Activated CD8-positive, alpha-beta memory T cell treated with anti-CD3 and anti-CD28 coated beads, Interleukin-2, amount 10 ng/mL, durations not matched to agents 7 days and 5 days (primary cell): ENCODE data around the gene TMEM272. TPM values are rescaled to one million over a fixed set of nuclear protein-coding genes. Genes with fewer than 3 reads are reported as not detected.

Experiments used
- ATAC-seq: fragments of 150-1000 bp; cut with Tn5 transposase; one replicate; pipeline ENCODE4 v1.10.0; 2021; ENCODE audit warnings: moderate library complexity
- CTCF ChIA-PET: fragments of 350-600 bp; sonication (Branson Sonifier 250); formaldehyde crosslinking; loops from one replicate; lab custom pipeline; 2021; ENCODE audit warnings: antibody characterized with exemption; lab: Charles Lee
- DNase-seq: peaks from one replicate; pipeline ENCODE4 v3.0.0-alpha.2; 2020
- H3K27ac Mint-ChIP-seq: one replicate; pipeline ENCODE4 v1.8.0; 2021; ENCODE audit warnings: mild to moderate bottlenecking, mixed read lengths
- H3K27me3 Mint-ChIP-seq: one replicate; pipeline ENCODE4 v1.8.0; 2021; ENCODE audit warnings: mixed read lengths
- H3K36me3 Mint-ChIP-seq: one replicate; pipeline ENCODE4 v1.8.0; 2021; ENCODE audit warnings: mild to moderate bottlenecking, mixed read lengths
- H3K4me1 Mint-ChIP-seq: one replicate; pipeline ENCODE4 v1.8.0; 2021; ENCODE audit warnings: mixed read lengths
- H3K4me3 Mint-ChIP-seq: one replicate; pipeline ENCODE4 v1.8.0; 2021; ENCODE audit warnings: mild to moderate bottlenecking, moderate library complexity, mixed read lengths
- H3K9me3 Mint-ChIP-seq: one replicate; pipeline ENCODE4 v1.8.0; 2022; ENCODE audit warnings: low read depth, mixed read lengths
- total RNA-seq, 2 experiments: library from RNA; stranded (reverse); gene quantifications; one replicate each; pipeline ENCODE4 v1.2.3, GENCODE V29; 2021

TMEM272 gene
- total RNA-seq, 2 experiments from 2014 or later: 0.09 TPM

- no peak overlapping the region for H3K4me3 Mint-ChIP-seq
- no peak for ATAC-seq
- no peak for DNase-seq
- H3K27ac Mint-ChIP-seq: no peak overlapping the region
- CTCF ChIA-PET: interaction anchor here (0.7 kb wide), 1 partner anchor 107 kb away, joined by 3 read pairs; no protein-coding TSS in a partner anchor
- peaks cover 9% of the 10 kb centered on the region for H3K27me3 Mint-ChIP-seq
- no peaks in the 10 kb centered on the region for H3K4me1 Mint-ChIP-seq
- no peaks in the 10 kb centered on the region for H3K36me3 Mint-ChIP-seq
- H3K9me3 Mint-ChIP-seq: no peaks in the 10 kb centered on the region
Observed at GRCh38 chr13:51869916-51870315, 24.9 kb upstream of the TMEM272 start.

DNA sequence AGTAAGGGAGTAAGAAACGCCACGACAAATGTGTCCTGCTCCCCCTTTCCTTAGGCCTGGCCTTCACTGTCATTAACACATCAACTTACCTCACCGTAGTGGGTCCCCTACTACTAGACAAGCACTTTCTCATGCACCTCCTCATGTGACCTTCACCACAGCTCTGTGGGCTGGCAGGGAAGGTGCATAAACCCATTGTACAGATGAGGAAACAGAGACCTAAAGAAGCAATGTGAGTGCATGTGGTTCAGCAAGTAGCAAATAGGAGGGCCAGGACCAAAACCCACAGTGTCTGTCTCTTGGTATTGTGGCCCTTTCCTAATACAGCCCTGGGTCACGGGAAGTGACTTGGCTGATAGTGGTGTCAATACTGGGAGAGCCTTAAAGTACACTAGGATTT lies 22.1 kb upstream of the TMEM272 start:
- CTCF ChIA-PET: interaction anchor here (1.2 kb wide), 1 partner anchor 21 kb away, joined by 3 read pairs; no protein-coding TSS in a partner anchor
- no peaks in the 10 kb centered on the region for H3K9me3 Mint-ChIP-seq

DNA sequence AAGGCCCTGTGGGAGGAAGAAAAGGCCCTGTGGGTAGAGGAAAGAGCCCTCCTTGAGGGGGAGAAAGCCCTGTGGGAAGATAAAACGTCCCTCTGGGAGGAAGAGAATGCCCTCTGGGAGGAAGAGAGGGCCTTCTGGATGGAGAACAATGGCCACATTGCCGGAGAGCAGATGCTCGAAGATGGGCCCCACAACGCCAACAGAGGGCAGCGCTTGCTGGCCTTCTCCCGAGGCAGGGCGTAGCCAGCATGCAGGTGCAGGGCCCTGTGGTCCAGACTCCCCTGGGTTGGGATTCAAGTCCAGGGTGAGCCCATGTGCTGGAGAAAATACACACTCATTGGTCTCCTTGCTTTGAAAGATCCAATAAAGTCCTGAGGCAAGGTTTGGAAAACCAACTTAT lies 20.9 kb upstream of the TMEM272 start:
- H3K4me3 Mint-ChIP-seq: no peak overlapping the region
- H3K36me3 Mint-ChIP-seq: no peaks in the 10 kb centered on the region
- peaks cover 21% of the 10 kb centered on the region for H3K4me1 Mint-ChIP-seq
- no peak for DNase-seq
- CTCF ChIA-PET: no interaction called here
- no peaks in the 10 kb centered on the region for H3K9me3 Mint-ChIP-seq
- H3K27me3 Mint-ChIP-seq: peaks cover 4% of the 10 kb centered on the region
- ATAC-seq: no peak
- H3K27ac Mint-ChIP-seq: no peak overlapping the region

More for the DNA sequence above, 22.1 kb upstream of the TMEM272 start:
- DNase-seq (no peak), ATAC-seq (no peak)
- Mint-ChIP-seq H3K27me3 (peaks cover 4% of the 10 kb centered on the region), H3K36me3 (no peaks in the 10 kb centered on the region), H3K4me3 (no peak overlapping the region), H3K27ac (no peak overlapping the region), H3K4me1 (peaks cover 12% of the 10 kb centered on the region)

- H3K9me3 Mint-ChIP-seq: no peaks in the 10 kb centered on the region
- CTCF ChIA-PET: interaction anchor here (1.0 to 1.6 kb wide), 5 partner anchors 10 to 48 kb away, joined by 3 to 5 read pairs (median 3); partner anchors contain the start of gene TMEM272
- peaks cover 21% of the 10 kb centered on the region for H3K4me1 Mint-ChIP-seq
- H3K27ac Mint-ChIP-seq: no peak overlapping the region
- no peaks in the 10 kb centered on the region for H3K36me3 Mint-ChIP-seq
- no peak for DNase-seq
- no peak for ATAC-seq
- H3K27me3 Mint-ChIP-seq: no peaks in the 10 kb centered on the region
- H3K4me3 Mint-ChIP-seq: no peak overlapping the region
Observed at GRCh38 chr13:51862957-51863356, 18.0 kb upstream of the TMEM272 start.

- ATAC-seq: peak; percentile 86
- no peaks in the 10 kb centered on the region for H3K9me3 Mint-ChIP-seq
- H3K27me3 Mint-ChIP-seq: no peaks in the 10 kb centered on the region
- no peak within 1 kb of the TSS for H3K27ac Mint-ChIP-seq
- CTCF ChIA-PET: interaction anchor here (1.3 kb wide), 1 partner anchor 12 kb away, joined by 3 read pairs; no protein-coding TSS in a partner anchor
- no peak within 1 kb of the TSS for H3K4me3 Mint-ChIP-seq
- H3K36me3 Mint-ChIP-seq: no peaks in the 10 kb centered on the region
- DNase-seq: peak; percentile 53
- peaks cover 21% of the 10 kb centered on the region for H3K4me1 Mint-ChIP-seq
Observed at GRCh38 chr13:51861723-51862300, 16.8 kb upstream of the TMEM272 start, which contains the start of gene CCDC70. Gene CCDC70 (plus strand): TSS chr13:51861969. CDS start chr13:51865412, 3,443 bp downstream.

DNA sequence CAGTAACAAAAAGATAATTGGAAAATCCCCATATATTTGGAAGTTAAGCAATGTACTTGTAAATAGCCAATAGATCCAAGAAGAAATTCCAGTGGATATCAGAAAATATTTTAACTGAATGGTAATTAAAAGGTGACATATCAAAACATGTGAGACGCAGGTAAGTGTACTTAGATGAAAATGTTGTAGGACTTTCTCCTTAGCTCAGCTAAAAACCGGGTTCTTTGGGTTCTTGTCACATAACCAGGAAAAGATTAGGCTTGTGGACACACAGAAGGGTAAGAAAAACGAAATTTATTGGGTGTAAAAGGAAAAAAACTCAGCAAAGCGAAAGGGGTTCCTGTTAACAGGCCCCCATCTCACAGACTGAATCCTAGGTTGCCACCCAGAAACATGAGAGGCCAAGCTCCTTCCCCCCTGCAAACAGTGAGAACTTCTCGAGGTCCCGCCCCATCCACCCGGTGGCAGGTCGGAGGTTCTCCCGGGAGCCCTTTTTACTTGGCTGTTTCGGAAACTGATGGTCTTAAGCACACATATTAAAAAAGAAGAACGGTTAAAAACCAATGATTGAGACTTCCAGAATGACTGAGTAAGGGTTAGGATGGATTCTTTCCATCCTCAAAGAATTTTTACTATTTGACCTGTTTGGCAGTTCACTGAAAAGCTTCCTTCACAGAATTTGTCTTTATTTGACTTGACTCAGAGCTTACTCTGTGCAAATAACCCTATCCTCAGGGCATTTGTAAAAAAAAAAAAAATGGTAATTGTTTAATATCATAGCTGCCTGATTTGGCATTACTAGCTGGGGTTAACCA lies 13.7 kb upstream of the TMEM272 start:
- peaks cover 10% of the 10 kb centered on the region for H3K27me3 Mint-ChIP-seq

DNA sequence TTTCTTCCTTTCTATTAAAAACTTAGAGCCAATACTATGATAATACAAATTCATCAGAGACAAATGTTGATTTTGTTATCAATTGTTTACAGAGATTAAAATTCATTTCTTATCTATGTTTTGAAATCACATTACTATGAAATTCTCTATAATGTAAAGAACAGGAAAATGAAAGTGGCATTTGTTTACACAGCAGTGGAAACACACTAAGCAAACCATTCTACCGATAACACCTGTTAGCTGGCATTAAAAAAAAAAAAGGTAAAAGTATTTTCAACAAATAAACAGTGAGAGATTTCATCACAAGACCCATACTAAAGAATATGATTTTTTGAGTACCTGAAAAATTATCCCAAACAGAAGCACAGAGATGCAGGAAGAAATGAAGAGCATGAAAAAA lies 12.0 kb upstream of the TMEM272 start:
- no peak for DNase-seq
- Mint-ChIP-seq H3K27me3 (peaks cover 10% of the 10 kb centered on the region), H3K36me3 (no peaks in the 10 kb centered on the region), H3K27ac (no peak overlapping the region), H3K9me3 (no peaks in the 10 kb centered on the region), H3K4me1 (peaks cover 12% of the 10 kb centered on the region), H3K4me3 (no peak overlapping the region)
- no peak for ATAC-seq
- CTCF ChIA-PET: no interaction called here

More for the DNA sequence above, 13.7 kb upstream of the TMEM272 start:
- Mint-ChIP-seq H3K4me3 (no peak overlapping the region), H3K27ac (no peak overlapping the region), H3K4me1 (peaks cover 23% of the 10 kb centered on the region), H3K9me3 (no peaks in the 10 kb centered on the region), H3K36me3 (no peaks in the 10 kb centered on the region)
- ATAC-seq: no peak
- no peak for DNase-seq
- CTCF ChIA-PET: interaction anchor here (1.0 to 1.1 kb wide), 2 partner anchors 9 to 14 kb away, joined by 3 read pairs; no protein-coding TSS in a partner anchor

DNA sequence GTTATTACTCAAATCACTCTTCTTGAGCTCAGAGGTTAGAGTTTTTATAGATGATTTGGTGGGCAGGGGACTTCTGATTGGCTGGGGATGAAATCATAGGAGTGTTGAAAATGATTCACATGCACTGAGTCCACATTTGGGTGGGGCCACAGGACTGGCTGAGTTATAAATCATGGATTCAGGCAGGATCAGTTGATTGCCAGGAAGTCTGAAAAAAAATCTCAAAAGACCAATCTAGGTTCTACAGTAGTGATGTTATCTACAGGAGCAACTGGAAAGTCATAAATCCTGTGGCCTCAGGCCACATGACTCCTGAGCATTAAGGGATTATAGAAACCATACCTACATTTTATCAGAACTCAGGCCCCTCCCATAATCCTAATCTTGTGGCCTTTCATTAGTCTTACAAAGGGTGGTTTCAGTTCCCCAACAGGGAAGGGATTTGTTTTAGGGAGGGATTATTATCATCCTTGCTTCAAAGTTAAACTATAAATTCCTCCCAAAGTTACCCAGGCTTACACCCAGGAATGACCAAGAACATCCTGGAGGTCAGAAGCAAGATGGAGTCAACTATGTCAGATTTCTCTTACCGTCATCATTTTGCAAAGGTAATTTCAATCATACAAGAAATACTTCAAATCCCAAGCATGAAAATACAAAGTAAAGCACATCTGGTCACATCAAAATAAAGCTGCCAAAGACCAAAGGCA lies 11.2 kb upstream of the TMEM272 start:
- DNase-seq: no peak
- Mint-ChIP-seq H3K9me3 (no peaks in the 10 kb centered on the region), H3K27ac (no peak overlapping the region), H3K4me3 (no peak overlapping the region), H3K36me3 (no peaks in the 10 kb centered on the region), H3K27me3 (peaks cover 13% of the 10 kb centered on the region), H3K4me1 (peaks cover 4% of the 10 kb centered on the region)
- ATAC-seq: no peak
- CTCF ChIA-PET: interaction anchor here (1.4 kb wide), 1 partner anchor 11 kb away, joined by 3 read pairs; the partner anchor contains the start of gene TMEM272

DNA sequence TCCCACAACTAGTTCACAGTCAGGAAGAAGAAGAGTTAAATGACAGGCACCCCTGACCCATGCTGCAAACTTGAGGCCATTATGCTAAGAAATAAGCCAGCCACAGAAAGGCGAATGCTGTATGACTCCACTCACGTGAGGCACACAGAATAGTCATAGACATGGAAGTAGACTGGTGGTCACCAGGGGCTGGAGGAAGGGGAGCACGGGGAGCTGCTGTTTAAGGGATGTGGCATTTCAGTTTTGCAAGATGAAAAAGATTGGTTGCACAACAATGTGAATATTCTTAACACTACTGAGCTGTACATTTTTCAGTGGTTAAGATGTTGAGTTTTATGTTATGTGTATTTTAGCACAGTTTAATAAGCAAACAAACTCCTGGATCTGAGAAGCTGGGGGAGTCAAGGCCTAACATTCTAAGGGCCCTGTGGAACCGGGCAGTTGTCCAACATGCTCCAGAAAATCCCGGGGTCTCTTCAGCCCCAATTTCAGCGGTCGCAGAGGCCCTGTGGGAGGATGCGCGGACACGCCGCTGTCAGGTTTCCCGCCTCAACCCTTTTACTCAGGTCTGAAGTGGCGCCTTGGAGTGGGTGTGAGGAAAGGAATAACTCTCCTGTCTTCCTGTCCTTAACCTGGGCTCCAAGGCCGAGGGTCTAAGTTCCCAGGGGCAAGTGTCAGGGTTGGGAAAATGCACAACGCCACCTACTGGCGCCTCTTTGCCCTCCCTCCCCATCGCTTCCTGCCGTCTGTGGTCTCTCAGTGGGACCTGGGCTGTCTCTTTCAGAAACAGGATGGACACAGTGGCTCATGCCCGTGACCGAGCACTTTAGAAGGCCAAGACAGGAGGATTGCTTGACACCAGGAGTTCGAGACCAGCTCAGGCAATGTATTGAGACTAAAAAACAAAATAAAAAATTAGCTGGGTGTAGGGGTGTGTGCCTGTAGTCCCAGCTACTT lies 4.4 kb upstream of the TMEM272 start:
- Mint-ChIP-seq H3K9me3 (no peaks in the 10 kb centered on the region), H3K27me3 (peaks cover 12% of the 10 kb centered on the region), H3K4me1 (peaks cover 10% of the 10 kb centered on the region), H3K36me3 (no peaks in the 10 kb centered on the region), H3K4me3 (no peak overlapping the region), H3K27ac (no peak overlapping the region)
- DNase-seq (peak; percentile 60), ATAC-seq (peak; percentile 64)
- CTCF ChIA-PET: interaction anchor here (0.6 to 2.4 kb wide), 12 partner anchors 10 to 1867 kb away, joined by 3 to 24 read pairs (median 3); partner anchors contain the start of gene CCDC70

GRCh38 chr13:51848674-51849073 lies 3.7 kb upstream of the TMEM272 start:
- no peak overlapping the region for H3K27ac Mint-ChIP-seq
- no peak overlapping the region for H3K4me3 Mint-ChIP-seq
- CTCF ChIA-PET: interaction anchor here (0.6 to 2.4 kb wide), 7 partner anchors 14 to 51 kb away, joined by 3 to 24 read pairs (median 3); no protein-coding TSS in a partner anchor
- peaks cover 10% of the 10 kb centered on the region for H3K4me1 Mint-ChIP-seq
- no peaks in the 10 kb centered on the region for H3K9me3 Mint-ChIP-seq
- ATAC-seq (no peak), DNase-seq (no peak)
- H3K36me3 Mint-ChIP-seq: no peaks in the 10 kb centered on the region
- peaks cover 13% of the 10 kb centered on the region for H3K27me3 Mint-ChIP-seq

DNA sequence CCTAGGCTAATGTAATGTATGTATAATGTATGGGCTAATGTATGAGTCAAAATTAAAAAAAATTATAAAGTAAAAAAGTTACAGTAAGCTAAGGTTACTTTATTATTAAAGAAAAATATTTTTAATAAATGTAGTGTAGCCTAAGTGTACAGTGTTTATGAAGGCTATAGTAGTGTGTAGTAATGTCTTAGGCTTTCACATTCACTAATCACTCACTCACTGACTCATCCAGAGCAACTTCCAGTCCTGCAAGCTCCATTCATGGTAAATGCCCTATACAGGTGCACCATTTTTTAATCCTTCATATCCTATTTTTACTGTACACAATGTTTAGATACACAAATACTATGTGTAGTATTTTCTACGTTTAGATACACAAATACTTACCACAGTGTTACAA lies 1.8 kb upstream of the TMEM272 start:
- no peak for DNase-seq
- no peak for ATAC-seq
- Mint-ChIP-seq H3K4me3 (no peak overlapping the region), H3K27me3 (peaks cover 20% of the 10 kb centered on the region), H3K27ac (no peak overlapping the region), H3K36me3 (no peaks in the 10 kb centered on the region), H3K4me1 (peaks cover 10% of the 10 kb centered on the region), H3K9me3 (no peaks in the 10 kb centered on the region)
- CTCF ChIA-PET: interaction anchor here (1.0 to 2.5 kb wide), 4 partner anchors 20 to 281 kb away, joined by 3 to 13 read pairs (median 6); no protein-coding TSS in a partner anchor
